ENCODE measurements around the gene TBX20.

The TBX20 gene

GRCh38 chr7:35249537-35249907, 4.4 kb downstream of the TBX20 start:
- no peak for TF ChIP-seq OSR1 (CRISPR knock-in tag; IDR thresholded peaks at IDR 0.05)
- TF ChIP-seq RARB (CRISPR knock-in tag; IDR thresholded peaks at IDR 0.05) = no peak
- no peak for TF ChIP-seq TSHZ2 (CRISPR knock-in tag; IDR thresholded peaks at IDR 0.05)
- no peak for TF ChIP-seq PPARA (CRISPR knock-in tag; IDR thresholded peaks at IDR 0.05; ENCODE audit: borderline replicate concordance)
- no peak for TF ChIP-seq BACH2 (CRISPR knock-in tag; IDR thresholded peaks at IDR 0.05; ENCODE audit: borderline replicate concordance)
- TF ChIP-seq SNAI2 (CRISPR knock-in tag; IDR thresholded peaks at IDR 0.05) = no peak
- TF ChIP-seq ZNF70 (CRISPR knock-in tag; IDR thresholded peaks at IDR 0.05) = no peak
- TF ChIP-seq CSDC2 (CRISPR knock-in tag; IDR thresholded peaks at IDR 0.05) = no peak
- TF ChIP-seq ESRRG (CRISPR knock-in tag; IDR thresholded peaks at IDR 0.05) = no peak
- TF ChIP-seq ZFP30 (CRISPR knock-in tag; IDR thresholded peaks at IDR 0.05) = no peak
- TF ChIP-seq TOX (CRISPR knock-in tag; IDR thresholded peaks at IDR 0.05; ENCODE audit: borderline replicate concordance) = no peak
- no peak for TF ChIP-seq ARNTL (CRISPR knock-in tag; IDR thresholded peaks at IDR 0.05; ENCODE audit: borderline replicate concordance, low read depth)
- no peak for TF ChIP-seq CSRNP3 (CRISPR knock-in tag; IDR thresholded peaks at IDR 0.05)
- no peak for TF ChIP-seq ZNF565 (CRISPR knock-in tag; conservative IDR thresholded peaks at IDR 0.05; ENCODE audit: low read depth)
- no peak for TF ChIP-seq ZC3H10 (CRISPR knock-in tag; IDR thresholded peaks at IDR 0.05)
- no peak for TF ChIP-seq ISL1 (CRISPR knock-in tag; IDR thresholded peaks at IDR 0.05)
- no peak for TF ChIP-seq CREB5 (CRISPR knock-in tag; IDR thresholded peaks at IDR 0.05; ENCODE audit: low read depth)
- TF ChIP-seq GLIS3 (CRISPR knock-in tag; IDR thresholded peaks at IDR 0.05) = no peak
- ATAC-seq = no peak

GRCh38 chr7:35248576-35249536, 5.0 kb downstream of the TBX20 start:
- TF ChIP-seq ISL1 (CRISPR knock-in tag; IDR thresholded peaks at IDR 0.05) (no peak), ZC3H10 (CRISPR knock-in tag; IDR thresholded peaks at IDR 0.05) (no peak), ZFP3 (CRISPR knock-in tag; IDR thresholded peaks at IDR 0.05) (no peak), TSHZ2 (CRISPR knock-in tag; IDR thresholded peaks at IDR 0.05) (no peak), ZFP30 (CRISPR knock-in tag; IDR thresholded peaks at IDR 0.05) (no peak), TOX (CRISPR knock-in tag; IDR thresholded peaks at IDR 0.05; ENCODE audit: borderline replicate concordance) (no peak), TCF4 (CRISPR knock-in tag; IDR thresholded peaks at IDR 0.05; ENCODE audit: borderline replicate concordance) (no peak), POU6F1 (CRISPR knock-in tag; IDR thresholded peaks at IDR 0.05; ENCODE audit: borderline replicate concordance, low read depth) (no peak), CSRNP3 (CRISPR knock-in tag; IDR thresholded peaks at IDR 0.05) (no peak), CSDC2 (CRISPR knock-in tag; IDR thresholded peaks at IDR 0.05) (no peak), SNAI2 (CRISPR knock-in tag; IDR thresholded peaks at IDR 0.05) (no peak), RARB (CRISPR knock-in tag; IDR thresholded peaks at IDR 0.05) (no peak), PPARA (CRISPR knock-in tag; IDR thresholded peaks at IDR 0.05; ENCODE audit: borderline replicate concordance) (no peak), ARNTL (CRISPR knock-in tag; IDR thresholded peaks at IDR 0.05; ENCODE audit: borderline replicate concordance, low read depth) (no peak)
- ATAC-seq = no peak
